ENCODE measurements around the gene CHSY1. TPM values are rescaled to one million over a fixed set of nuclear protein-coding genes. Genes with fewer than 3 reads are reported as not detected.

CHSY1 gene
- total RNA-seq, 1 donor from 2014 or later: 46.7 TPM

DNA sequence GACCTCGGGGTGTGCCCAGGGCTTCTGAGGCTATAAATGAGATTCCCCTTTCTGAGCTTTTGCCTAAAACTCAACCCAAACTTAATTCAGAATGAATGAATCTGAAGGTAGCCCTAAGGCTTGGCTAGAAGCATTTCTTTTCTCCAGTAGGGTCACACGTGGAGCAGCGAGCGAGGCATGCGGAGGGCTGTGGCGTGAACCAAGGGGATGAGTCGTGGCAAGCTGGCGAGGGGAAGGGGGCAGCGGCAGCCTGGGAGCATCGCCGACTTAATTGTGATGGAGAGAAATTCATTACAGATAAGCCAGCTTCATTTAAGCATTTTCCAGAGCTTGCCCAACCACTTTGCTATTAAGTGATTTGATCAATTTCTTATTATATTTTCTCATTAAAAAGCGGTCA, 79.9 kb downstream of the CHSY1 start:
- TF ChIP-seq, protein P1, sequence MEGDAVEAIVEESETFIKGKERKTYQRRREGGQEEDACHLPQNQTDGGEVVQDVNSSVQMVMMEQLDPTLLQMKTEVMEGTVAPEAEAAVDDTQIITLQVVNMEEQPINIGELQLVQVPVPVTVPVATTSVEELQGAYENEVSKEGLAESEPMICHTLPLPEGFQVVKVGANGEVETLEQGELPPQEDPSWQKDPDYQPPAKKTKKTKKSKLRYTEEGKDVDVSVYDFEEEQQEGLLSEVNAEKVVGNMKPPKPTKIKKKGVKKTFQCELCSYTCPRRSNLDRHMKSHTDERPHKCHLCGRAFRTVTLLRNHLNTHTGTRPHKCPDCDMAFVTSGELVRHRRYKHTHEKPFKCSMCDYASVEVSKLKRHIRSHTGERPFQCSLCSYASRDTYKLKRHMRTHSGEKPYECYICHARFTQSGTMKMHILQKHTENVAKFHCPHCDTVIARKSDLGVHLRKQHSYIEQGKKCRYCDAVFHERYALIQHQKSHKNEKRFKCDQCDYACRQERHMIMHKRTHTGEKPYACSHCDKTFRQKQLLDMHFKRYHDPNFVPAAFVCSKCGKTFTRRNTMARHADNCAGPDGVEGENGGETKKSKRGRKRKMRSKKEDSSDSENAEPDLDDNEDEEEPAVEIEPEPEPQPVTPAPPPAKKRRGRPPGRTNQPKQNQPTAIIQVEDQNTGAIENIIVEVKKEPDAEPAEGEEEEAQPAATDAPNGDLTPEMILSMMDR (conservative IDR thresholded peaks at IDR 0.05): no peak
- no peaks in the 10 kb centered on the region for H3K27me3 Mint-ChIP-seq (ENCODE audit: low read depth)
- H3K36me3 Mint-ChIP-seq (ENCODE audit: low read depth): peaks cover 17% of the 10 kb centered on the region
- DNase-seq (ENCODE audit: low read depth, low spot score): no peak
- peaks cover 33% of the 10 kb centered on the region for H3K4me1 Mint-ChIP-seq
- peaks cover 5% of the 10 kb centered on the region for H3K9me3 Mint-ChIP-seq
- H3K27ac Mint-ChIP-seq (ENCODE audit: unreplicated experiment): no peak overlapping the region
- no peak overlapping the region for H3K4me3 Mint-ChIP-seq

DNA sequence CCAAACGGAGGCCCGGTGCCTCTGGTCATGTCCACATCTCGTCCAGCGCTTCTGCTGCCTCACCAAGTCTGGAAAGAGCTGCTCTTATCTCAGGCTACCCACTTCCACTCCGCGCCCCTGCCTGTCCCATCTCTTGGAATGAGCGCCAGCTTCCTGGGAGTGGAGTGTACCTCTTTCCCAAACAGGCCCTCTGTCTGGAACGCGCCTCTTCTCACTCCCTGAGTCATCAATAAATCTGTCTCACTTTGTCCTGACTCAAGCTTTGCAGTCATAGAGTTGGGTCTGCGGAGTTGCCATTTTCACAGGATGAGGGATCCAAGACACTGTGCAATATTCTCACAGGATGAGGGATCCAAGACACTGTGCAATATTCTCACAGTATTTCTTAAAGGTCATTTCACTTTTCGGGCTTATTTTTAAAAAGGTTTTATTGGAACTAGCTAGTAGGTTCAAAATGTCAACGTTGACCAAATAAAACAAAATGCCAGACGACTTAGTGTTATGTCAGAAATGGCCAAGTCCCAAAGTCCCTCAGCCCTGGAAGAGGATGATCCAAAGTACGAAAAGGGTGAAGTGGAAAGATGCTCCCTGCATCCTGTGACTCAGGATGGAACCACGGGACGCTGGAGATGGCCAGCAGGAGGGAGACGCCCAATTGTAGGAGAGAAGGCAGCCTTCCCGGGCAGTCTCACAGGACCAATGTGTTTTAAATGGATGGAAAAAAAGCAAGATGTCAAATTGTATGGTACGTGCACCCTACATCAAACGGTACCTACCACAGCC, 81.1 kb downstream of the CHSY1 start:
- Mint-ChIP-seq H3K9me3 (peaks cover 12% of the 10 kb centered on the region), H3K27ac (ENCODE audit: unreplicated experiment) (no peak overlapping the region), H3K4me1 (peaks cover 33% of the 10 kb centered on the region), H3K36me3 (ENCODE audit: low read depth) (peaks cover 25% of the 10 kb centered on the region), H3K27me3 (ENCODE audit: low read depth) (no peaks in the 10 kb centered on the region), H3K4me3 (no peak overlapping the region)
- DNase-seq (ENCODE audit: low read depth, low spot score): no peak
- TF ChIP-seq, protein P1 (conservative IDR thresholded peaks at IDR 0.05): no peak

DNA sequence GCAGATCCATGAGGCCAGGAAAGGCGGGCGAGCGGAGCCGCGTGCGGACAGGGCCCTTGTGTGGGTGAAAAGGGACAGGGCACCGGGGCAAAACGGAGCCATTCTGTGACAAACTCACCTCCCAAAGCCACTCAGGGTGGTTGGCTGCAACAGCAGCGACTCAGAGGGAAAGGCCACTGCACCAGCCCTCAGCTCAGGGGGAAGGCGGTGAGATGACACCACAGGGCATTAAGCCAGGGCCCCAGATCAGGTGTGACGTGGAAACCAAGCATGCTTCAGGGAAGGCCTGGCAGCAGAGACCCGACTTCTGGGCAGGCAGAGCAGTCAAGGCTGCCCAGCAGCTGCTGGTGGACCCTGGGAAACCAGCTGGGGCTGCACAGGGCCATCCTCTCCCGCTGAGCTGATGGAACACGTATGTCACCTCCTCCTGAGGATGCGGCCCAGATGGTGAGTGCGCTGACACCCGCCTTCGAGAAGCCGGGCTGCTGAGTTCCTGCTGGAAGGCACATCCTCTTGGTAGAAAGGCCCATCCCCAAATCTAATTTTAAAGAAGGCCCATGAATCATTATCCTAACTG, 82.3 kb downstream of the CHSY1 start:
- TF ChIP-seq, protein P1 (conservative IDR thresholded peaks at IDR 0.05): no peak
- no peak overlapping the region for H3K4me3 Mint-ChIP-seq
- no peaks in the 10 kb centered on the region for H3K27me3 Mint-ChIP-seq (ENCODE audit: low read depth)
- no peak for DNase-seq (ENCODE audit: low read depth, low spot score)
- H3K36me3 Mint-ChIP-seq (ENCODE audit: low read depth): peaks cover 27% of the 10 kb centered on the region
- no peak overlapping the region for H3K27ac Mint-ChIP-seq (ENCODE audit: unreplicated experiment)
- peaks cover 17% of the 10 kb centered on the region for H3K9me3 Mint-ChIP-seq
- peaks cover 33% of the 10 kb centered on the region for H3K4me1 Mint-ChIP-seq

DNA sequence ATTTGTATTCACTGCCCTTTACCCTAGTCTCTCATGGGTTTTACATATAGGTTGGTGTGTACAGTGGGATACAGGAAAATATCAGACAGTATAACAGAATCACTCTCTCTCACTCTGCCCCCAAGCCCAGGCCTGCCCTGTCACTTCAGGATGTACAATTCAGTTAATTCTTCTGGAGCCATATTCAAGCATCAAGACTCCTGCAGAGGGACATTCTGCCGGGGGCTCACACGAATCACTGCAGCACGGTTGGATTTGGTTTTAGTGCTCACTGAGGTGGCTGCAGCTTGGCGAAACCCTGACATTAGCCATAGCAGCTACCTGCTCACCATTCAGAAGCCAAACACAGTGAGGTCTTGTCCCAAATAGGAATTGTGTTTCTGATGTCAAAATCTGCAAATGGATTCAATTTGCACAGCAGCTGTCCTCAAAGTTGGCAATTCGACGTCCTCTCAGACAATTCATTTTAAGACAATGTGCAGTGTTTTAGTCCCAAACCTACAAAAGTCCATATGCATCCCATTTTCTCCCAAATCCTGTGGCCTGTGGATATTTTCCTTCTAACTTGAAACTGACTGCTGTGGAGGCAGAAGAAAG, 82.9 kb downstream of the CHSY1 start:
- no peak for DNase-seq (ENCODE audit: low read depth, low spot score)
- Mint-ChIP-seq H3K27ac (ENCODE audit: unreplicated experiment) (no peak overlapping the region), H3K4me1 (peaks cover 32% of the 10 kb centered on the region), H3K36me3 (ENCODE audit: low read depth) (peaks cover 27% of the 10 kb centered on the region), H3K27me3 (ENCODE audit: low read depth) (no peaks in the 10 kb centered on the region), H3K4me3 (no peak overlapping the region), H3K9me3 (peaks cover 22% of the 10 kb centered on the region)
- TF ChIP-seq, protein P1 (conservative IDR thresholded peaks at IDR 0.05): no peak

DNA sequence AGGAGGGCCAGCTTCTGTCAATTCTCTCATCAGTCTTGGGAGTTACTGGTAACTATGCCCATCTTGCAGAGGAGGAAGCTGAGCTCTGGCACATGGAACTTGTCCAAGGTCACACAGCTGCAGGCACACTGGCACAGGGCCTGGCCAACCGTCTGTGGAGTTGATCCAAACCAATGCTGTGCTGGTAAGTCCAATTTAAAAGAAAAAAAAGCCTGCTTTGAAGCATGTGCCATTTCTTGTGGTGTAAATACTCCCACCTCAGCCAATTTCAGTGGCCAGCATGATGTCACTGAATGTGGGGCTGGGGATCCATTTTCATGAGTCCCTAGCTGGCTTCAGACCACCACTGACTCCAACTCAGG, 83.4 kb downstream of the CHSY1 start:
- no peaks in the 10 kb centered on the region for H3K27me3 Mint-ChIP-seq (ENCODE audit: low read depth)
- peaks cover 24% of the 10 kb centered on the region for H3K9me3 Mint-ChIP-seq
- no peak overlapping the region for H3K4me3 Mint-ChIP-seq
- DNase-seq (ENCODE audit: low read depth, low spot score): no peak
- H3K4me1 Mint-ChIP-seq: peaks cover 27% of the 10 kb centered on the region
- H3K27ac Mint-ChIP-seq (ENCODE audit: unreplicated experiment): no peak overlapping the region
- TF ChIP-seq, protein P1 (conservative IDR thresholded peaks at IDR 0.05): no peak
- peaks cover 25% of the 10 kb centered on the region for H3K36me3 Mint-ChIP-seq (ENCODE audit: low read depth)
